Mucosa of stomach (tissue), 1 donor: Measurements from ENCODE around the gene TBX4.
"Not testable (repeated sequence)": the region's sequence is repeated elsewhere in the genome, so short reads cannot be mapped to it uniquely, and the experiment has no call there.

ENCODE experiments used
- H3K27me3 ChIP-seq: one replicate; pipeline ENCODE4 v1.7.0; 2013; ENCODE audit warnings: mild to moderate bottlenecking, low read length; ENCODE audit not compliant: control insufficient read depth, insufficient read depth
- H3K36me3 ChIP-seq: one replicate; pipeline ENCODE4 v1.7.0; 2013; ENCODE audit warnings: low read length; ENCODE audit not compliant: control insufficient read depth, insufficient read depth
- H3K4me1 ChIP-seq: one replicate; pipeline ENCODE4 v1.7.0; 2013; ENCODE audit warnings: mild to moderate bottlenecking, low read length; ENCODE audit not compliant: control insufficient read depth, insufficient read depth
- H3K4me3 ChIP-seq: one replicate; pipeline ENCODE4 v1.7.0; 2013; ENCODE audit warnings: low read length
- H3K9ac ChIP-seq: one replicate; pipeline ENCODE4 v1.7.0; 2013; ENCODE audit warnings: mild to moderate bottlenecking, low read length, moderate library complexity
- H3K9me3 ChIP-seq: one replicate; pipeline ENCODE4 v1.7.0; 2013; ENCODE audit warnings: mild to moderate bottlenecking, low read length, moderate library complexity; ENCODE audit not compliant: control insufficient read depth
- donor health status: Pancreatic carcinoma.

The TBX4 gene

DNA sequence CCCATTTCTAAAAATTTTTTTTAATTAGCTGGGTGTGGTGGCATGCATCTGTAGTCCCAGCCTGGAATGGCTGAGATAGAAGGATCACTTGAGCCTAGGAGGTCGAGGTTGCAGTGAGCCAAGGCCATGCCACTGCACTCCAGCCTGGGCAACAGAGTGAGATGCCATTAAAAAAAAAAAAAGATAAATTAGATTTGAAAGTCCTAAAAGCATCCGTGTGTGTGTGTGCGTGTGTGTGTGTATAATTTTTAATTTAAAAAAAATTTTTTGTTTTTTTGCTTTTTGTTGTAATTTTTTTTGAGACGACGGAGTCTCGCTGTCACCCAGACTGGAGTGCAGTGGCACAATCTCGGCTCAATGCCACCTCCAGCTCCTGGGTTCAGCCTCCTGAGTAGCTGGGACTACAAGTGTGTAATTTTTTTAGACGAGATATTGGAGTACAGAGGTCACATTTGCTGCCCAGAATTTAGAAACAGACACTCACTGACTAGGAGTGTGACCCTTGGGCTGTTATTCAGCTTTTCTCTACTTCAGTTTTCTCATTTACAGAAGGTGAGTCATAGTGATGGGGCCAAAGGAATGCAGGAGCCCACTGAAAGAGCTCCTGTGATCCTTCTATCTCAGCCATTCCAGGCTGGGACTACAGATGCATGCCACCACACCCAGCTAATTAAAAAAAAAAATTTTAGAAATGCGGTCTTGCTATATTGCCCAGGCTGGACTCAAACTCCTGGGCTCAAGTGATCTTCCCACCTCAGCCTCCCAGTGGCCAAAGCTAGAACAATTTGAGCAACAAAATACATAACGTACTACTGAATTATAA lies 25.5 kb upstream of the TBX4 start:
- H3K9me3 ChIP-seq: no peaks in the 10 kb centered on the region
- no peaks in the 10 kb centered on the region for H3K36me3 ChIP-seq
- no peak overlapping the region for H3K9ac ChIP-seq
- peaks cover 17% of the 10 kb centered on the region for H3K27me3 ChIP-seq
- no peaks in the 10 kb centered on the region for H3K4me1 ChIP-seq
- H3K4me3 ChIP-seq: no peak overlapping the region

DNA sequence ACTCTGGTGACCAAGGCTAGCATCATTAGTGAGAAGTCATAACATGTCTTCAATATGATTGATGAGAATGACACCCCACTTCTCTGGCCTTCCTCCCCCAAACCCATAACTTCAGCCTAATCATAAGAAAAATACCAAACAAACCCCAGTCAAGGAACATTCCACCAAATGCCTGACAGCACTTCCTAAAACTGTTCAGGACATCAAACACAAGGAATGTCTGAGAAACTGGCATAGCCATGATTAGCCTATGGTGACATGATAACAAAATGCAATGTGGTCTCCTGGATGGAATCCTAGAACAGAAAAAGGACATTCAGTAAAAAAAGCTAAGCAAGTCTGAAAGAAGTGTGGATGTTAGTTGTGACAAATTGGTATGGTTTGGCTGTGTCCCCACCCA lies 24.7 kb upstream of the TBX4 start:
- peaks cover 16% of the 10 kb centered on the region for H3K27me3 ChIP-seq
- H3K4me1 ChIP-seq: no peaks in the 10 kb centered on the region
- H3K4me3 ChIP-seq: no peak overlapping the region
- H3K9me3 ChIP-seq: no peaks in the 10 kb centered on the region
- H3K36me3 ChIP-seq: no peaks in the 10 kb centered on the region
- H3K9ac ChIP-seq: no peak overlapping the region

DNA sequence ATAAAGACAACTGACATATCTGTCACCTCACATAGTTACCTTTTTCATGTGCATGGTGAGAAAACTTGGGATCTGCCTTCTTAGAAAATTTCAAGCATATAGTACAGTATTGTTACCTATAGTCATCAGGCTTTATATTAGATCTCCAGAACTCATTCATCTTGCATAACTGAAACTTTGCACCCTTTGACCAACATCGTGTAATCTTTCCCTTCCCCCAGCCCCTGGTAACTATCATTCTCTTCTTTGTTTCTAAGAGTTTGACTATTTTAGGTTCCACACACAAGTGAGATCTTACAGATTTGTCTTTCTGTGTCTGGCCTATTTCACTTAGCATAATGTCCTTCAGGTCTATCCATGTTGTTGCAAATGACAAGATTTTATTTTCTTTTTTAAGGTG lies 22.9 kb upstream of the TBX4 start:
- Histone ChIP-seq H3K4me1 (no peaks in the 10 kb centered on the region), H3K9ac (no peak overlapping the region)

DNA sequence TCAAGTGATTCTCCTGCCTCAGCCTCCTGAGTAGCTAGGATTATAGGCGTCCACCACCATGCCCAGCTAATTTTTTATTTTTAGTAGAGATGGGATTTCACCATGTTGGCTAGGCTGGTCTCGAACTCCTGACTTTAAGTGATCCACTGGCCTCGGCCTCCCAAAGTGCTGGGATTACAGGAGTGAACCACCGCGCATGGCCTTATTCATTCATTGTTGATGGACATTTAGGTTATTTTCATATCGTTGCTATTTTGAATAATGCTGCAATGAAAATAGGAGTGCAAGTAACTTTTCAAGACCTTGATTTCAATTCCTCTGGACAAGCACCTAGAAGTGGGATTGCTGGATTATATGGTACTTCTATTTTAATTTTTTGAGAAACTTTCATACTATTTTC lies 22.4 kb upstream of the TBX4 start:
- H3K27me3 ChIP-seq, H3K9ac ChIP-seq, H3K9me3 ChIP-seq, H3K4me1 ChIP-seq, H3K36me3 ChIP-seq, H3K4me3 ChIP-seq: not testable (repeated sequence)

More for the DNA sequence above, 22.9 kb upstream of the TBX4 start:
- H3K27me3 ChIP-seq: peaks cover 9% of the 10 kb centered on the region
- no peaks in the 10 kb centered on the region for H3K36me3 ChIP-seq
- no peaks in the 10 kb centered on the region for H3K9me3 ChIP-seq
- H3K4me3 ChIP-seq: no peak overlapping the region

- no peaks in the 10 kb centered on the region for H3K27me3 ChIP-seq
- H3K36me3 ChIP-seq: no peaks in the 10 kb centered on the region
- H3K9me3 ChIP-seq: no peaks in the 10 kb centered on the region
- H3K4me1 ChIP-seq: no peaks in the 10 kb centered on the region
- H3K4me3 ChIP-seq: no peak overlapping the region
- H3K9ac ChIP-seq: no peak overlapping the region
Measured at GRCh38 chr17:61431594-61432311, 20.5 kb upstream of the TBX4 start.

DNA sequence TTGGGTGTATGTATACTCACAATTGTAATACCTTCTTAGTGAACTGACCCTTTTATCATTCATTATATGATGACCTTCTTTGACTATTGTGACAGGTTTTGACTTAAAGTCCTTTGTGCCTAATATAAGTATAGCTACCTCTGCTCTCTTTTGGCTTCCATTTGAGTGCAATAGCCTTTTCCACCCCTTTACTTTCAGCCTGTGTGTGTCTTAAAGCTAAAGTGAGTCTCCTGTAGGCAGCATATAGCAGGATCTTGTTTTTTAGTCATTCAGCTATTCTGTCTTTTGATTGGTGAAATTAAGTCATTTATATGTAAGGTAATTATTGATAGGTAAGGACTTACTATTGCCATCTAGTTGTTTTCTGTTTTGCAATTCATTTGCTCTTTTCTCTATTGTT lies 15.9 kb upstream of the TBX4 start:
- H3K36me3 ChIP-seq: no peaks in the 10 kb centered on the region
- H3K9ac ChIP-seq: no peak overlapping the region
- no peaks in the 10 kb centered on the region for H3K9me3 ChIP-seq
- H3K4me3 ChIP-seq: no peak overlapping the region
- H3K4me1 ChIP-seq: no peaks in the 10 kb centered on the region
- H3K27me3 ChIP-seq: peaks cover 3% of the 10 kb centered on the region

GRCh38 chr17:61436995-61437704 lies 15.1 kb upstream of the TBX4 start:
- Histone ChIP-seq H3K4me1 (no peaks in the 10 kb centered on the region), H3K27me3 (peaks cover 3% of the 10 kb centered on the region), H3K36me3 (no peaks in the 10 kb centered on the region), H3K4me3 (no peak overlapping the region), H3K9me3 (no peaks in the 10 kb centered on the region), H3K9ac (no peak overlapping the region)

DNA sequence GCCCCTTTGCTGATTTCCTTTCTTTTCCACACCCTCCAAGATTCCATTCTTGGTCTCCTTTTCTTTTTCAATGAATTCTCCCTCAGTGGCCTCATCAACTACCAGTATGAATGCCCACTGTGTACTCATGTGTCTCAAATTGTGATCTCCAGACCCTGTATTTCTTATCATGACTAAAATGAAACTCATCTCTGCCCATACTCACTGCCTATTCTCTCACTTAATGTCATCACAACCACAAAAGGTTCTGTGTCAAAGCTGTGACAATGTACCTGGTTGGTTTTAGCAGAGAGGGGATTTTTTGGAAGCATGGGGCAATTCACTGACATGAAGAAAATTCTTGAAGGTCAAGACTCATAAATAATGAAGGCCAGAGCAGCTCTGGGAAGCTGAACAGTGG lies 11.5 kb upstream of the TBX4 start:
- Histone ChIP-seq H3K4me3 (no peak overlapping the region), H3K36me3 (no peaks in the 10 kb centered on the region), H3K27me3 (peaks cover 20% of the 10 kb centered on the region), H3K9ac (no peak overlapping the region), H3K4me1 (no peaks in the 10 kb centered on the region), H3K9me3 (no peaks in the 10 kb centered on the region)

GRCh38 chr17:61441507-61441906 lies 10.7 kb upstream of the TBX4 start:
- H3K4me1 ChIP-seq, H3K9me3 ChIP-seq, H3K4me3 ChIP-seq, H3K36me3 ChIP-seq, H3K9ac ChIP-seq: not testable (repeated sequence)
- H3K27me3 ChIP-seq: peaks cover 22% of the 10 kb centered on the region

- H3K4me1 ChIP-seq: no peaks in the 10 kb centered on the region
- no peak overlapping the region for H3K4me3 ChIP-seq
- no peaks in the 10 kb centered on the region for H3K9me3 ChIP-seq
- H3K27me3 ChIP-seq: peaks cover 24% of the 10 kb centered on the region
- H3K36me3 ChIP-seq: no peaks in the 10 kb centered on the region
- no peak overlapping the region for H3K9ac ChIP-seq
Measured at GRCh38 chr17:61442136-61442775, 10.0 kb upstream of the TBX4 start.

- H3K9me3 ChIP-seq: no peaks in the 10 kb centered on the region
- no peak overlapping the region for H3K9ac ChIP-seq
- H3K36me3 ChIP-seq: no peaks in the 10 kb centered on the region
- no peaks in the 10 kb centered on the region for H3K4me1 ChIP-seq
- H3K4me3 ChIP-seq: no peak overlapping the region
- peaks cover 27% of the 10 kb centered on the region for H3K27me3 ChIP-seq
Measured at GRCh38 chr17:61442878-61443474, 9.2 kb upstream of the TBX4 start.
